SK-N-MC (cell line): ENCODE measurements around the gene SP2.

Source experiments
- EZH2 ChIP-seq: fragments of 200-600 bp; sonication (generic); IDR thresholded peaks from one replicate; pipeline ENCODE4 v1.6.1; 2017; ENCODE audit warnings: antibody characterized with exemption
- FOXP2 ChIP-seq: optimal IDR thresholded peaks from 2 replicates; pipeline ENCODE3; 2011; ENCODE audit warnings: mild to moderate bottlenecking, moderate library complexity; ENCODE audit not compliant: insufficient read depth; ENCODE audit errors: extremely low read length, control extremely low read depth
- POLR2AphosphoS5 ChIP-seq: IDR thresholded peaks from 2 replicates; pipeline ENCODE4 v1.6.1; 2012; ENCODE audit warnings: mild to moderate bottlenecking, low read depth, low read length, borderline replicate concordance

GRCh38 chr17:47975189-47975822, 79.3 kb downstream of the SP2 start:
- TF ChIP-seq EZH2 (no peak), POLR2AphosphoS5 (no peak), FOXP2 (no peak)
